HG03521 (cell line): Measurements from ENCODE around the gene BCL7C.

Experiments
- ATAC-seq: cut with Tn5 transposase; IDR thresholded peaks from one replicate; pipeline ENCODE4 v1.9.1; 2021; ENCODE audit warnings: mild to moderate bottlenecking, moderate library complexity; ENCODE audit not compliant: unreplicated experiment

BCL7C gene

DNA sequence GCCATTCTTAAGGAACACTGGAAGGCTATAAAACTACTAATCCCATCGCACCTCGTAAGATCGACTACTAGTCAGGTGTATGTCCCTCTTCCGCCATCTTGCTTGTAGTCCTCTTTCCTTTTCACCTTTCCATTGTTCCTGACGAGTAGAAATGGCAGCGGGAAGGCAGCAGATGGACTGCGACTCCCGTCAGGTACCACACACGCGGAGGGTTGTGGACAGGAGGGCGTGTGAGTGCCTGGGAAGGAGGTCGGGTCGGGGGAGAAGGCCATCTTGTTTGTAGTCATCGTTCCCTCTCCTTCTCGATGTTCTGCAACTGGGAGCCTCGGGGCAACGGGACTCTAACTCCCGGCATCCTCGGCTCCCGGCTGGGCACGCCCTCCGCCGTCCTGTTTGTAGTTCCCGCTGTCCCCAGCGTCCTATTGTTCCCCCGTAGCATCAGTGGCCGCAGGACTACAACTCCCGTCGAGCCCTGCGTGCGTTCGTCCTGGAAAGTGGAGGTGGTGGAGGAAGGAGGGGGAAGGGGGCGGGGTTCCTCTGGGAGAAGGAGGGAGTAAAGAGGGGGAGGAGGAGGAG, 29.2 kb upstream of the BCL7C start:
- ATAC-seq, result peak; percentile 67

GRCh38 chr16:30922420-30922959, 28.6 kb upstream of the BCL7C start:
- ATAC-seq, result peak; percentile 71

GRCh38 chr16:30921748-30922419, 28.0 kb upstream of the BCL7C start:
- no peak for ATAC-seq

- no peak for ATAC-seq
Observed at GRCh38 chr16:30921459-30921747, 27.5 kb upstream of the BCL7C start.

GRCh38 chr16:30920891-30921290, 27.0 kb upstream of the BCL7C start:
- ATAC-seq, result no peak

DNA sequence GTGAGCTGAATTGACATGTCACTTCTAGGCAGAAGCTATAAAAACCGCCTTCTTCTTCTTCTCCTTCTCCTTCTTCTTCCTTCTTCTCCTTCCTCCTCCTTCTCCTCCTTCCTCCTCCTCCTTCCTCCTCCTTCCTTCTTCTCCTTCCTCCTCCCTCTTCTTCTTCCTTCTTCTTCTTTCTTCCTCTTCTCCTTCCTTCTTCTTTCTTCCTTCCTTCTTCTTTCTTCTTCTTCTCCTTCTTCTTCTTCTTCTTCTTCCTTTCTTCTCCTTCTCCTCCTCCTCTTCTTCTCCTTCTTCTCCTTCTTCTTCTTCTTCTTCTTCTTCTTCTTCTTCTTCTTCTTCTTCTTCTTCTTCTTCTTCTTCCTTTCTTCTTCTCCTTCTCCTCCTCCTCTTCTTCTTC, 24.7 kb upstream of the BCL7C start:
- no peak for ATAC-seq

GRCh38 chr16:30914830-30915229, 21.0 kb upstream of the BCL7C start:
- no peak for ATAC-seq

DNA sequence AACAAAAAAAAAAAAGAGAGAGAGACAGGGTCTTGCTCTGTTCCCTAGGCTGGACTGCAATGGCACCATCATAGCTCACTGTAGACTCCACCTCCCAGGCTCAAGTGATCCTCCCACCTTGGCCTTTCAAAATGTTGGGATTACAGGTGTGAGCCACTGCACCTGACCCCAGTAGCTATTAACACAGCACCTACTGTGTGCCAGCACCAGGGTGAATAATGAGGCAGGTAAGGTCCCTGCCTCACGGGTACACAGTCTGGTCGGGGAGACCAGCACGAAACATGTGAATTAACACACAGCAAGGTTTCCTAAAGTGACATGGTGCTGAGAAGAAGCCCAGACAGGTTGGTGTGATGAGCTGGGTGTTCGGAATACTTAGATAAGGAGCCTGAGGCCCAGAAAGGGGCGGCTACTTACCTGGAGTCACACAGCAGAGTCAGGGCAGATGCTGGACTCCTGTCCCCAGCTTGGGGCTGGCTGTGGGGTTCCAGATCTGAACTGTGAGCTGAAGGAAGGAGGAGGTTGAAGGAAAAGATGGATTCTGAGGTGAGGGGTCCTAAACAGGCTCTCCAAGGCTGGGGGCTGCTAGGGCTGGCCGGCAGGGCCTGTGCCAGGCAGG, 19.0 kb upstream of the BCL7C start:
- no peak for ATAC-seq

- ATAC-seq, result no peak
Observed at GRCh38 chr16:30910427-30911029, 16.7 kb upstream of the BCL7C start.

- no peak for ATAC-seq
Observed at GRCh38 chr16:30907064-30907463, 13.2 kb upstream of the BCL7C start.

- ATAC-seq, result no peak
Observed at GRCh38 chr16:30904114-30904780, 10.4 kb upstream of the BCL7C start.

- ATAC-seq, result no peak
Observed at GRCh38 chr16:30903596-30903995, 9.7 kb upstream of the BCL7C start.

DNA sequence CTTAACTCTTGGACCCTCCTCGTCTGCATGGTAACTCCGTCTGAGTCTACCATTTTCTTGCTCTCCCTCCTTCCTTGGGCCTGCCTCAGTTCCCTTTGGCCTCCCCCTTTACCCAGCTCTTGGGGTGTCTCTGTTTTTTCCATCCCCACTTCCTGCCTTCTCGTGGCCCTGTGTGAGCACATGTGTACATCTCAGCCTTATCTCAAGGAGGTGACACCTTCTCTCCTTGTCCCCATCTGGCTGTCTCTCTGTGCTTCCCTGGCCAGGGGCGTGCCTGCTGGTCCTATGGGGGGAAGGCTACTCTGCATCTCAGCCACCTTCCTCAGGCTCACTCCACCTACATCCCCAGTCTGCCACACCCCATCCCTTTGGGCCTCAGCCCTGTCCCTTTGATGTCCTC, 9.1 kb upstream of the BCL7C start:
- no peak for ATAC-seq

DNA sequence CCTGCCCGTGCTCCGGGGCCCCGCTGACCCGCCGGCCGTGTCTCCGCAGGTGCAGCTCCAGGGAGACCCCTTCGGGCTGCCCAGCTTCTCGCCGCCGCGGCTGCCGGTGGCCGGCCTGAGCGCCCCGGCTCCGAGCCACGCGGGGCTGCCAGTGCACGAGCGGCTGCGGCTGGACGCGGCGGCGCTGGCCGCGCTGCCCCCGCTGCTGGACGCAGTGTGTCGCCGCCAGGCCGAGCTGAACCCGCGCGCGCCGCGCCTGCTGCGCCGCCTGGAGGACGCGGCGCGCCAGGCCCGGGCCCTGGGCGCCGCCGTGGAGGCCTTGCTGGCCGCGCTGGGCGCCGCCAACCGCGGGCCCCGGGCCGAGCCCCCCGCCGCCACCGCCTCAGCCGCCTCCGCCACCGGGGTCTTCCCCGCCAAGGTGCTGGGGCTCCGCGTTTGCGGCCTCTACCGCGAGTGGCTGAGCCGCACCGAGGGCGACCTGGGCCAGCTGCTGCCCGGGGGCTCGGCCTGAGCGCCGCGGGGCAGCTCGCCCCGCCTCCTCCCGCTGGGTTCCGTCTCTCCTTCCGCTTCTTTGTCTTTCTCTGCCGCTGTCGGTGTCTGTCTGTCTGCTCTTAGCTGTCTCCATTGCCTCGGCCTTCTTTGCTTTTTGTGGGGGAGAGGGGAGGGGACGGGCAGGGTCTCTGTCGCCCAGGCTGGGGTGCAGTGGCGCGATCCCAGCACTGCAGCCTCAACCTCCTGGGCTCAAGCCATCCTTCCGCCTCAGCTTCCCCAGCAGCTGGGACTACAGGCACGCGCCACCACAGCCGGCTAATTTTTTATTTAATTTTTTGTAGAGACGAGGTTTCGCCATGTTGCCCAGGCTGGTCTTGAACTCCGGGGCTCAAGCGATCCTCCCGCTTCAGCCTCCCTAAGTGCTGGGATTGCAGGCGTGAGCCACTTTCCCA, 8.4 kb upstream of the BCL7C start:
- peak; percentile 47 for ATAC-seq

GRCh38 chr16:30901201-30902028, 7.5 kb upstream of the BCL7C start:
- no peak for ATAC-seq

- no peak for ATAC-seq
Observed at GRCh38 chr16:30900588-30900987, 6.7 kb upstream of the BCL7C start.

GRCh38 chr16:30899794-30900193, 5.9 kb upstream of the BCL7C start:
- ATAC-seq, result no peak

DNA sequence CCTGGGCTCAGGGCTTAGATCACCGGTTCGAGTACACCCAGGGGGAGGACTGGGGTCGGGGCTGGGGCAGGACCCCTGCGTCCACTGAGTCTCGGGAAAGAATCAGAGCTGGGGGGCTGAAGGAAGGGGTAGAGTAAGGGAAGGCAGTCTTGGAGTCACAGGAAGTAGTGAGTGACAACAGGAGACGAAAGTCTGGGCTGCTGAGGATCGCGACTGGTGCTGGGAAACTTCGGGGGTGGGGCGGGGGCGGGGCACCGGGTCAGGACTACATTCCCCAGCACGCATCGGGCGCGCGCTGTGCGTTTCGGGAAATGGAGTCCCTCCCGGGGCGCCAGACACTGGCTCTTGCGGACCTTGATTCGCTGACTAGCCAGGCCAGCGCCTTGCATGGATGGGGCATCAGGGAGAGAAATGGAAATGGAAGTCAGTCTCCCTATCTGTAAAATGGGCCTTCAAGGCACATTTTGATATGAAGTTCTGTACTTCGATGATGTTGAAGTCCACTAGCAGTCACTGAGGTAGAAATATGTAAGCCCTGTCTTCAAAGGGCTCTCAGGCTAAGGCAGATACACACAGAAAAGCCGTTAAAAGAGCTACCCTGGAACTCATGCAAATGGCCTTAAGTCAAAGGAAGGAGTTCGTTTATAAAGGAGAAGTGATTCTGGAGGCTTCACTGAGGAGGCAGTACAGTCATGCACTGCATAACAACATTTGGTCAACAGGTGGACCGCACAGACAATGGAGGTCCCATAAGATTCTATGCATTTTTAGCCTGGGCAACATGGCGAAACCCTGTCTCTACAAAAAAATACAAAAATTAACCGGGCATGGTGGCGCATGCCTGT, 3.2 kb upstream of the BCL7C start:
- ATAC-seq, result no peak
